Fibroblast of mammary gland (primary cell): ENCODE data around the gene NMRAL1.

Source experiments
- DNase-seq: peaks from one replicate; pipeline ENCODE4 v3.0.0-alpha.2; 2010; ENCODE audit warnings: low read depth
- H3K4me3 ChIP-seq: 2 replicates; pipeline ENCODE4 v1.5.1; 2011; ENCODE audit warnings: low read depth, mild to moderate bottlenecking, low read length, moderate library complexity; ENCODE audit not compliant: control insufficient read depth
- TF ChIP-seq, protein P1 (sequence below): conservative IDR thresholded peaks from 2 replicates; pipeline ENCODE4 v1.5.1; 2011; ENCODE audit warnings: low read depth, low read length, inconsistent platforms; ENCODE audit not compliant: control insufficient read depth, insufficient read depth

Gene NMRAL1

DNA sequence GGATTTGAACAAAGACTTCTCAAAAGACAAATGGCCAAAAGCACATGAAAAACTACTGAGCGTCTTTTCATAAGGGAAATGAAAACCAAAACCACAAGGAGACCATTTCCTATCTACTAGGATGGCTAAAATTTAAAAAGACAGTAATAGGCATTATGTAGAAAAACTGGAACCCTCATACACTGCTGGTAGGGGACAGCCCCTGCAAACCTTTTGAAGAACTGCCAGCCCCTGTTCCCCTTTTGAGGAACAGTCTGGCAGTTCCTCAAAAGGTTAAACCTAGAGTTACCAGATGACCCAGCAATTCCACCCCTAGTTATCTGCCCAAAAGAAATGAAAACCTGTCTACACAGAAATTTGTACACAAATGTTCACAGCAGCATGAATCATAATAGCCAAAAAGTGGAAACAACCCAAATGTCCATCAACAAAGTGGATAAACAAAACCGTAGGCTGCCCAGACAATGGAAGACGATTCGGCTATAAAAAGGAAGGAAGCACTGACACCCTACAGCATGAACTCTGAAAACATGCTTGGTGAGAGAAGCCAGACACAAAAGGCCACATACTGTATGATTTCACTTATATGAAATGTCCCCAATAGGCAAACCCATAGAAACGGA lies 41.3 kb upstream of the NMRAL1 start:
- no peak for DNase-seq
- H3K4me3 ChIP-seq, result no peak overlapping the region
- TF ChIP-seq, protein P1, sequence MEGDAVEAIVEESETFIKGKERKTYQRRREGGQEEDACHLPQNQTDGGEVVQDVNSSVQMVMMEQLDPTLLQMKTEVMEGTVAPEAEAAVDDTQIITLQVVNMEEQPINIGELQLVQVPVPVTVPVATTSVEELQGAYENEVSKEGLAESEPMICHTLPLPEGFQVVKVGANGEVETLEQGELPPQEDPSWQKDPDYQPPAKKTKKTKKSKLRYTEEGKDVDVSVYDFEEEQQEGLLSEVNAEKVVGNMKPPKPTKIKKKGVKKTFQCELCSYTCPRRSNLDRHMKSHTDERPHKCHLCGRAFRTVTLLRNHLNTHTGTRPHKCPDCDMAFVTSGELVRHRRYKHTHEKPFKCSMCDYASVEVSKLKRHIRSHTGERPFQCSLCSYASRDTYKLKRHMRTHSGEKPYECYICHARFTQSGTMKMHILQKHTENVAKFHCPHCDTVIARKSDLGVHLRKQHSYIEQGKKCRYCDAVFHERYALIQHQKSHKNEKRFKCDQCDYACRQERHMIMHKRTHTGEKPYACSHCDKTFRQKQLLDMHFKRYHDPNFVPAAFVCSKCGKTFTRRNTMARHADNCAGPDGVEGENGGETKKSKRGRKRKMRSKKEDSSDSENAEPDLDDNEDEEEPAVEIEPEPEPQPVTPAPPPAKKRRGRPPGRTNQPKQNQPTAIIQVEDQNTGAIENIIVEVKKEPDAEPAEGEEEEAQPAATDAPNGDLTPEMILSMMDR, result no peak

DNA sequence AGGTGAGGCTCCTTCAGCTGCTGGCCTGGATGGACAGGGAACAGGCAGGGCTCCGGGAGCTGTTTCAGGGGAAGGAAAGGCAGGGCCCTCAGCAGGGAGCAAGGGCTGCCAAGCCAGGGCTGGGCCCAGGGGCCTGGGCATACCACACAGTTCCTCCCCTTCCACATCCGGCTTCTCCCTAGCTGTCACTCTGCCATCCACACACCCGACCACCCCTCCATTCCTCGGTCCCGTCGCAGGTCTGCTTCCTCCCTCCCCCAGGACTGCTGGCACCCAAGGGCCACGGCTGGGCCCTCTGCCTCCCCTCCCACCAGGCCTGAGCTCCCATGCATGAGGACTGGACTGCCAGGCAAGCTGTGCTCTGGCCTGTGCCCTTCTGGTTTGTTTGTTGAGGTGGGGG lies 40.2 kb upstream of the NMRAL1 start:
- H3K4me3 ChIP-seq, result no peak overlapping the region

GRCh38 chr16:4513881-4514280 lies 39.5 kb upstream of the NMRAL1 start:
- DNase-seq, result no peak
- no peak overlapping the region for H3K4me3 ChIP-seq
- TF ChIP-seq, protein P1, result no peak

More for the DNA sequence above, 40.2 kb upstream of the NMRAL1 start:
- TF ChIP-seq, protein P1, result no peak
- DNase-seq, result no peak

GRCh38 chr16:4513086-4513860 lies 38.8 kb upstream of the NMRAL1 start:
- DNase-seq, result no peak
- TF ChIP-seq, protein P1, result no peak

GRCh38 chr16:4512473-4512872 lies 38.0 kb upstream of the NMRAL1 start:
- TF ChIP-seq, protein P1, result no peak
- DNase-seq, result no peak
- H3K4me3 ChIP-seq, result no peak overlapping the region

More at GRCh38 chr16:4513086-4513860, 38.8 kb upstream of the NMRAL1 start:
- no peak overlapping the region for H3K4me3 ChIP-seq

DNA sequence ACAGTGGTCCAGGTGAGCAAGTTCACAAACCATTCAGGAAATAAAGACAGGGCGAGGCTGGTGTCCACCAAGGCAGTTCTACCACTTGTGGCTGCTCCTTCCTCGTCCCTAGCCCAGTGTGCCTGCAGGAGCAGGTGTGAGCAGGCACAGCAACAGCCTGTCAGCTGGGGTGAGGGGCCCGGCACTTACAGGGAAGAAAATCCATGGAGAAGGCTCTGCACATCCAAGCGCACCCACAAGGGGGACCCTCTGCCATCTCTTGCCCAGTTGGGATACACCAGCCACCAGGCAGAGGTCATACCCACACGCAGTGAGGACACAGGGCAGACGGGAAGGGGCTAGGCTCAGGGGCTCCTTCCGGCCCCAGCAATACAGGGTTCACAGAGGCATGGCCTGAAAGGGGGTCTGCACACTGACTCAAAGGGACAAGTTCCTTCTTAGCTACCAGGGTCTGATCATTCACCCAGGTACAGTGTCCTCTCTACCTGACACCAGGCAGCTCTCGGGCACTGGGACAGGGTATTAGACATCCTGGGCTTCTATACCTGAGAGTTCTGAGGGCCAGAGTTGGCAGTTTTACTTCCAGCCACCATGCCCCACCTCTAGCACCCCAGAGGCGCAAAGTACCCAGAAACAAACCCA lies 37.1 kb upstream of the NMRAL1 start:
- no peak overlapping the region for H3K4me3 ChIP-seq
- TF ChIP-seq, protein P1, result peak; percentile 54
- peak; percentile 31 for DNase-seq
